WTC11 (cell line): ENCODE data around the gene VSIR. TPM values are rescaled to one million over a fixed set of nuclear protein-coding genes. Genes with fewer than 3 reads are reported as not detected.

Experiments used
- ATAC-seq: fragments of 200-7000 bp; cut with Tn5 transposase; 2 replicates; pipeline ENCODE4 v1.10.0; 2021; ENCODE audit warnings: mild to moderate bottlenecking, moderate library complexity
- CTCF ChIA-PET: fragments of 300-600 bp; sonication (Branson Sonifier 250); formaldehyde crosslinking; loops from one replicate; lab custom pipeline; 2021; ENCODE audit warnings: antibody characterized with exemption; lab: Charles Lee
- POLR2A ChIA-PET: fragments of 350-600 bp; sonication (Branson Sonifier 250); formaldehyde crosslinking; loops from one replicate; lab custom pipeline; 2021; ENCODE audit warnings: antibody characterized with exemption; lab: Charles Lee
- DNase-seq: peaks from one replicate; pipeline ENCODE4 v3.0.0; 2021; ENCODE audit warnings: low spot score
- H3K27ac Mint-ChIP-seq: 2 replicates; pipeline ENCODE4 v1.8.0; 2021; ENCODE audit warnings: mixed read lengths
- H3K27me3 Mint-ChIP-seq: 2 replicates; pipeline ENCODE4 v1.8.0; 2021; ENCODE audit warnings: low read depth, mild to moderate bottlenecking, moderate library complexity, mixed read lengths
- H3K36me3 Mint-ChIP-seq: 2 replicates; pipeline ENCODE4 v1.8.0; 2021; ENCODE audit warnings: mixed read lengths
- H3K4me1 Mint-ChIP-seq: 2 replicates; pipeline ENCODE4 v1.8.0; 2022; ENCODE audit warnings: mixed read lengths
- H3K4me3 Mint-ChIP-seq: 2 replicates; pipeline ENCODE4 v1.8.0; 2021; ENCODE audit warnings: mild to moderate bottlenecking, moderate library complexity, mixed read lengths
- H3K9me3 Mint-ChIP-seq: 2 replicates; pipeline ENCODE4 v1.8.0; 2021; ENCODE audit warnings: mixed read lengths
- ELF4 ChIP-seq: sonication (generic); formaldehyde crosslinking; IDR thresholded peaks from 2 replicates; pipeline ENCODE4 v1.8.1; 2022; ENCODE audit warnings: low read depth, mild to moderate bottlenecking, moderate library complexity, missing genetic modification reagents
- GRHL2 ChIP-seq: fragments of 250-450 bp; sonication (Bioruptor Pico); IDR thresholded peaks from 2 replicates; pipeline ENCODE4 v1.8.0; 2022; ENCODE audit warnings: mild to moderate bottlenecking, moderate library complexity; ENCODE audit not compliant: insufficient replicate concordance, severe bottlenecking
- GTF2I ChIP-seq: fragments of 250-450 bp; sonication (Bioruptor Pico); conservative IDR thresholded peaks from 2 replicates; pipeline ENCODE4 v1.4.0; 2021; ENCODE audit warnings: mild to moderate bottlenecking
- MYBL2 ChIP-seq: sonication (generic); formaldehyde crosslinking; IDR thresholded peaks from 2 replicates; pipeline ENCODE4 v1.8.1; 2023; ENCODE audit warnings: mild to moderate bottlenecking, moderate library complexity, missing genetic modification reagents
- NR1H2 ChIP-seq: sonication (generic); formaldehyde crosslinking; IDR thresholded peaks from 2 replicates; pipeline ENCODE4 v1.9.0; 2021; ENCODE audit warnings: mild to moderate bottlenecking, moderate library complexity, missing genetic modification reagents
- TEAD4 ChIP-seq: sonication (generic); formaldehyde crosslinking; IDR thresholded peaks from 2 replicates; pipeline ENCODE4 v1.8.0; 2022; ENCODE audit warnings: mild to moderate bottlenecking, missing genetic modification reagents
- ZNF263 ChIP-seq: sonication (generic); formaldehyde crosslinking; IDR thresholded peaks from 2 replicates; pipeline ENCODE4 v1.8.1; 2022; ENCODE audit warnings: low read depth, mild to moderate bottlenecking, moderate library complexity, missing genetic modification reagents
- total RNA-seq: library from RNA; stranded (reverse); gene quantifications from 3 replicates; pipeline ENCODE4 v1.2.3, GENCODE V29; 2021
- TF ChIP-seq, protein P1 (sequence below): sonication (generic); formaldehyde crosslinking; IDR thresholded peaks from 2 replicates; pipeline ENCODE4 v1.8.0; 2023; ENCODE audit warnings: missing genetic modification reagents
- TF ChIP-seq, protein P2 (sequence below): sonication (generic); formaldehyde crosslinking; IDR thresholded peaks from 2 replicates; pipeline ENCODE4 v1.8.1; 2023; ENCODE audit warnings: mild to moderate bottlenecking, missing genetic modification reagents
- TF ChIP-seq, protein P3 (sequence below): sonication (generic); formaldehyde crosslinking; IDR thresholded peaks from 2 replicates; pipeline ENCODE4 v1.8.1; 2023; ENCODE audit warnings: mild to moderate bottlenecking, missing genetic modification reagents
- TF ChIP-seq, protein P4 (sequence below): sonication (generic); formaldehyde crosslinking; conservative IDR thresholded peaks from 2 replicates; pipeline ENCODE4 v1.8.1; 2022; ENCODE audit warnings: mild to moderate bottlenecking, missing genetic modification reagents
- TF ChIP-seq, protein P5 (sequence below): sonication (generic); formaldehyde crosslinking; IDR thresholded peaks from 2 replicates; pipeline ENCODE4 v1.8.1; 2023; ENCODE audit warnings: mild to moderate bottlenecking, missing genetic modification reagents, moderate library complexity

Gene VSIR
- total RNA-seq, 1 experiment from 2014 or later: 0.74 TPM

DNA sequence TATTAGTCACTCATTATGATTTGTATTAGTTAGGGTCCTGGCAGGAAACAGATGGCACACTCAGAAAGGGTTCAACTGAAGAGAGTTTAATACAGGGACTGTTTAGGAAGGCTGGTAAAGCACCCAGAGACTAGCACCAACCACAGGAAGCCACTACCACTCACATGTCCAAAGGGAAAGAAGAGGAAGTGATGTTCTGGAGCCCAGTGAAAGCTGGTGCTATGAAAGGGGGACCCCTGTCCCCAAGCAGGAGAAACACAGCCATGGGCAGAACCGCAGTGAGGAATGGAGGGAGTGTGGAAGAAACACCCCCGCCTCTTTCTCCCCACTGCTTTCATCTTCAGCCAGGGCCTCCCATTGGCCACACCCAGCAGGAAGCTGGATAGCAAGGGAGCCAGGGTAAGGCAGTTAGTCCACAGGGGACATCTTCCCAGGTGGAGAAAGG lies 3.2 kb upstream of the VSIR start:
- POLR2A ChIA-PET: no interaction called here
- no peak for DNase-seq
- peaks cover 32% of the 10 kb centered on the region for H3K27me3 Mint-ChIP-seq
- 0 out of 2 replicates have a peak, but pooled peaks cover 2% of the 10 kb centered on the region for H3K36me3 Mint-ChIP-seq
- TF ChIP-seq, protein P1, sequence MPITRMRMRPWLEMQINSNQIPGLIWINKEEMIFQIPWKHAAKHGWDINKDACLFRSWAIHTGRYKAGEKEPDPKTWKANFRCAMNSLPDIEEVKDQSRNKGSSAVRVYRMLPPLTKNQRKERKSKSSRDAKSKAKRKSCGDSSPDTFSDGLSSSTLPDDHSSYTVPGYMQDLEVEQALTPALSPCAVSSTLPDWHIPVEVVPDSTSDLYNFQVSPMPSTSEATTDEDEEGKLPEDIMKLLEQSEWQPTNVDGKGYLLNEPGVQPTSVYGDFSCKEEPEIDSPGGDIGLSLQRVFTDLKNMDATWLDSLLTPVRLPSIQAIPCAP (CRISPR knock-in tag): no peak
- TF ChIP-seq, protein P2, sequence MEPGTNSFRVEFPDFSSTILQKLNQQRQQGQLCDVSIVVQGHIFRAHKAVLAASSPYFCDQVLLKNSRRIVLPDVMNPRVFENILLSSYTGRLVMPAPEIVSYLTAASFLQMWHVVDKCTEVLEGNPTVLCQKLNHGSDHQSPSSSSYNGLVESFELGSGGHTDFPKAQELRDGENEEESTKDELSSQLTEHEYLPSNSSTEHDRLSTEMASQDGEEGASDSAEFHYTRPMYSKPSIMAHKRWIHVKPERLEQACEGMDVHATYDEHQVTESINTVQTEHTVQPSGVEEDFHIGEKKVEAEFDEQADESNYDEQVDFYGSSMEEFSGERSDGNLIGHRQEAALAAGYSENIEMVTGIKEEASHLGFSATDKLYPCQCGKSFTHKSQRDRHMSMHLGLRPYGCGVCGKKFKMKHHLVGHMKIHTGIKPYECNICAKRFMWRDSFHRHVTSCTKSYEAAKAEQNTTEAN (CRISPR knock-in tag): no peak
- H3K9me3 Mint-ChIP-seq: peaks cover 6% of the 10 kb centered on the region
- no peak for ATAC-seq
- H3K4me3 Mint-ChIP-seq: no peak overlapping the region
- CTCF ChIA-PET: interaction anchor here (0.6 to 1.5 kb wide), 6 partner anchors 17 to 120 kb away, joined by 3 to 5 read pairs (median 4); no protein-coding TSS in a partner anchor
- H3K4me1 Mint-ChIP-seq: peaks cover 7% of the 10 kb centered on the region; the same call in 1 of the 2 replicates
- H3K27ac Mint-ChIP-seq: no peak overlapping the region

DNA sequence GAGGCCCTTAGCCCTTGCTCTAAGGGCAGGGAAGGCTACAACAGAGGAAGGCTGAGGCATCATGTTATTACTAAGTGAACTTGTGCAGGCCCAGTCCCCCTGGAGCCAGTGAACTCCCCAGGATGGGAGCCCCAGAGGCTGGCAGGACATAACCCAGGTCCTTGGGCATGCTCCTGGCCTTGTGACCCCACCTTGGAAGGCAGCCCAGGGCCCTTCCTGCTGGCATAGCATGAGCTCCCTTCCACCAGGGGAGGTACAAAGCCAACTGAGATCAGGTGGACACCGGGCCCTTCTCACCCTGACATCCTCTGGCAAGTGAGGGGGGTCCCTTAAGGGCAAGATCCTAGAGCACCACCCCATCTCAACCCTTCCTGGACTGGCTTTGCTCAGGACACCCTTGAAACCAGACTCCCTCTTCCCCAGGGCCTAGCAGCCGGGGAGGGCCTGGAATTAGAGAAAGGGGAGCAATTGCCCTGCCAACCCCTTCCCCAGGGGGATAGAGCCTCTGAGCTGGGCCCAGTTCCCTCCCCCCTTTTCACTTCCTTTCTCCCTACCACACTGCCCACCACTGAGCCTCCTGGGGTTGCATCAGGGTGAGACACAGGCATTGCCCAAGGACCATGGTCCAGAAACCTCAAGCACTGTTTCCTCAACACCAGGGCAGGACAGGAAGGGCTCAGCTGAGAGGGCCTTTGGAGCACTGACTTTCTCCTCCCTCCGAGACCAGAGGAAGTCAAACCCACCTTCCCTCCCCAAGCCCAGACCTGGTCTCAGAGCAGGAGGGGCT lies 1.8 kb upstream of the VSIR start:
- TF ChIP-seq, protein P3, sequence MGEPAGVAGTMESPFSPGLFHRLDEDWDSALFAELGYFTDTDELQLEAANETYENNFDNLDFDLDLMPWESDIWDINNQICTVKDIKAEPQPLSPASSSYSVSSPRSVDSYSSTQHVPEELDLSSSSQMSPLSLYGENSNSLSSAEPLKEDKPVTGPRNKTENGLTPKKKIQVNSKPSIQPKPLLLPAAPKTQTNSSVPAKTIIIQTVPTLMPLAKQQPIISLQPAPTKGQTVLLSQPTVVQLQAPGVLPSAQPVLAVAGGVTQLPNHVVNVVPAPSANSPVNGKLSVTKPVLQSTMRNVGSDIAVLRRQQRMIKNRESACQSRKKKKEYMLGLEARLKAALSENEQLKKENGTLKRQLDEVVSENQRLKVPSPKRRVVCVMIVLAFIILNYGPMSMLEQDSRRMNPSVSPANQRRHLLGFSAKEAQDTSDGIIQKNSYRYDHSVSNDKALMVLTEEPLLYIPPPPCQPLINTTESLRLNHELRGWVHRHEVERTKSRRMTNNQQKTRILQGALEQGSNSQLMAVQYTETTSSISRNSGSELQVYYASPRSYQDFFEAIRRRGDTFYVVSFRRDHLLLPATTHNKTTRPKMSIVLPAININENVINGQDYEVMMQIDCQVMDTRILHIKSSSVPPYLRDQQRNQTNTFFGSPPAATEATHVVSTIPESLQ (CRISPR knock-in tag): no peak
- TF ChIP-seq GRHL2 (CRISPR knock-in tag) (no peak), ELF4 (CRISPR knock-in tag) (no peak), MYBL2 (CRISPR knock-in tag) (no peak), GTF2I (CRISPR knock-in tag) (no peak), NR1H2 (no peak), TEAD4 (CRISPR knock-in tag) (no peak), ZNF263 (CRISPR knock-in tag) (no peak)
- TF ChIP-seq, protein P4, sequence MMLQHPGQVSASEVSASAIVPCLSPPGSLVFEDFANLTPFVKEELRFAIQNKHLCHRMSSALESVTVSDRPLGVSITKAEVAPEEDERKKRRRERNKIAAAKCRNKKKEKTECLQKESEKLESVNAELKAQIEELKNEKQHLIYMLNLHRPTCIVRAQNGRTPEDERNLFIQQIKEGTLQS: no peak
- 0 out of 2 replicates have a peak, but pooled peaks cover 2% of the 10 kb centered on the region for H3K36me3 Mint-ChIP-seq
- H3K27ac Mint-ChIP-seq: no peak overlapping the region
- no peak overlapping the region for H3K4me3 Mint-ChIP-seq
- DNase-seq (no peak), ATAC-seq (no peak)
- ChIA-PET CTCF (interaction anchor here (1.5 to 3.0 kb wide), 2 partner anchors 67 to 78 kb away, joined by 3 to 16 read pairs; no protein-coding TSS in a partner anchor), POLR2A (no interaction called here)
- H3K9me3 Mint-ChIP-seq: peaks cover 6% of the 10 kb centered on the region
- peaks cover 32% of the 10 kb centered on the region for H3K27me3 Mint-ChIP-seq
- peaks cover 2% of the 10 kb centered on the region; the same call in 1 of the 2 replicates for H3K4me1 Mint-ChIP-seq

DNA sequence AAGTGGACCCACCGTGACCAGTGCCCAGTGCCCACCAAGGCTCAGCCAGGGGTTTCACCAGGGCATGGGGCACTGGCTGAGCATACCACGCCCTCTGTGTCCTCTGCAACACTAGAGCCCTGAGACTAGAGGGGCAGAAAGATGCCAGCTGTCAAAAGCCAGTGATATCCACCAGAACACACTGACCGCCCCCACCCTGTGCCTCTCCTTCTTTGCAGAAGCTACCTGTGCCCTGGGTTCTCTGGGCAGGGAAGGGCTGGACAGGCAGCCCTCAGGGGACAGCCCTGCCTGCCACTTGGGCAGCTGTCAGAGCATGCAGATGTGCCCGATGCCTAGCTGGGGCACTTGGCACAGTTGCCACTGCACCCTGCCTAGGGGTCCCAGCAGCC lies 494 bp downstream of the VSIR start:
- CTCF ChIA-PET: interaction anchor here (0.6 to 3.0 kb wide), 28 partner anchors 9 to 276 kb away, joined by 3 to 22 read pairs (median 6); partner anchors contain the start of gene C10orf105
- Mint-ChIP-seq H3K4me1 (peaks cover 2% of the 10 kb centered on the region; the same call in 1 of the 2 replicates), H3K27ac (no peak overlapping the region), H3K36me3 (0 out of 2 replicates have a peak, but pooled peaks cover 2% of the 10 kb centered on the region), H3K9me3 (peaks cover 6% of the 10 kb centered on the region), H3K4me3 (peak overlapping the region; percentile 66), H3K27me3 (peaks cover 32% of the 10 kb centered on the region)
- no peak for DNase-seq
- POLR2A ChIA-PET: no interaction called here
- ATAC-seq: no peak
- TF ChIP-seq, protein P5, sequence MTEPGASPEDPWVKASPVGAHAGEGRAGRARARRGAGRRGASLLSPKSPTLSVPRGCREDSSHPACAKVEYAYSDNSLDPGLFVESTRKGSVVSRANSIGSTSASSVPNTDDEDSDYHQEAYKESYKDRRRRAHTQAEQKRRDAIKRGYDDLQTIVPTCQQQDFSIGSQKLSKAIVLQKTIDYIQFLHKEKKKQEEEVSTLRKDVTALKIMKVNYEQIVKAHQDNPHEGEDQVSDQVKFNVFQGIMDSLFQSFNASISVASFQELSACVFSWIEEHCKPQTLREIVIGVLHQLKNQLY (CRISPR knock-in tag): no peak
- TF ChIP-seq ELF4 (CRISPR knock-in tag): no peak
- TF ChIP-seq, protein P1 (CRISPR knock-in tag): no peak
